Loucy (cell line): Measurements from ENCODE around the gene RPS6KA5.

Experiments used
- CTCF ChIP-seq: fragments of 200-600 bp; sonication (generic); conservative IDR thresholded peaks from 2 replicates; pipeline ENCODE4 v1.5.1; 2014; ENCODE audit warnings: mild to moderate bottlenecking, antibody characterized with exemption, low read length
- EZH2phosphoT487 ChIP-seq: fragments of 200-600 bp; IDR thresholded peaks from 2 replicates; pipeline ENCODE4 v1.6.1; 2018; ENCODE audit warnings: antibody characterized with exemption, mild to moderate bottlenecking, moderate library complexity, borderline replicate concordance

DNA sequence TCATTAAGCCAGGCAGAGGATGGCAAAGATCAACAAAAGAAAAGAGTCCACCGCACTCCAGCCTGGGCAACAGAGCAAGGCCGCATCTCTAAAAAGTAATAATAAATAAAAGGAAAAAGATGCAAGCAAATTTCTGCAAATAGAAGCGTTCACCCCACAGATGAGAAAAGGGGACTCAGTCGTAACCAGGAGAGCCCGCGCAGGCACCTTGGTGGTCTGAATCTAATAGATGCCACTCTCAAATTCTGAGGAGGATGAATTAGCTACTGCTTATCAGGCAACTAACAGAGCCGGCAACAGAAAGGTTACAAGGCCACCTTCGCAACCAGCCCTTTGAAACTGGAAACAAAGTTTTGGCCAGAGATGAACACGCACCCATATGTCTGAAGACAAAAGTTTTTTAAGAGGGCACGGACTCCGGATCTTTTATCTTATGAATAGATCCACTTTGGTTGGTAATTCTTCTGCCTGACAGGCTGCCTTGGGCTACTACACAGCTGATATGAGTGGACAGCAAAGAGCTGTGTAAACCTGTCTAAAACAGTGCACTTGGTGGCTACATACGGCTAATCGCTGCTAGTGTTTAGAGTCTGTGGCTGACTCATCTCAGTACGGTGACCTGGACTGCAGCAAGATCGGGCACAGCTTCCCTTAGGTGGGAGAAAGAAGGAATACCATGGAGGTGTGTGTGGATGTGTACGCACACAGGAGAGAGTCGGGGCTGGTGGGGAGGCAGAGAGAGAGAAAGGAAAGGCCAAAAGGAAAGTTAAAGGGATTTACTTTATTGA is 211.3 kb downstream of the RPS6KA5 start:
- TF ChIP-seq CTCF (no peak), EZH2phosphoT487 (no peak)
